ENCODE data around the gene VPS26C.
"Not testable (repeated sequence)": the region's sequence is repeated elsewhere in the genome, so short reads cannot be mapped to it uniquely, and the experiment has no call there.

Gene VPS26C

DNA sequence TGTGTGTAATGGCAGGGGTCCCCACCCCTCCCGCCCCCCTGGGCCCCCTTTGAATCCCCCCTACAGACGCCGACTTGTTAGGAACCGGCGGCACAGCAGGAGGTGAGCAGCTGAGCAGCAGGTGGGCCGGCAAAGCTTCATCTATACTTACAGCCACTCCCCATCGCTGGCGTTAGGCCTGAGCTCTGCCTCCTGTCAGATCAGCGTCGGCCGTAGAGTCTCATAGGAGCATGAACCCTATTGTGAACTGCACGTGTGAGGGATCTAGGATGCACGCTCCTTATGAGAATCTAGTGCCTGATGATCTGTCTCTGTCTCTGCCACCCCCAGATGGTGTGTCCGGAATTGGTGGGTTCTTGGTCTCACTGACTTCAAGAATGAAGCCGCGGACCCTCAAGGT is 14.9 kb upstream of the VPS26C start:
- ATAC-seq (ENCODE audit: insufficient read depth, low read depth) (no peak), DNase-seq (no peak)
- no peaks in the 10 kb centered on the region for H3K79me2 ChIP-seq (ENCODE audit: insufficient read depth, low read length)
- H3K36me3 ChIP-seq (ENCODE audit: insufficient read depth, low read length), result no peaks in the 10 kb centered on the region
- no peak for TF ChIP-seq CTCF (IDR thresholded peaks at IDR 0.05; ENCODE audit: borderline replicate concordance, extremely low read depth, low read length, poor library complexity, severe bottlenecking)
- no peak for TF ChIP-seq EZH2 (IDR thresholded peaks at IDR 0.05; ENCODE audit: borderline replicate concordance, low read depth, low read length, severe bottlenecking)
- no peak overlapping the region for H3K9ac ChIP-seq (ENCODE audit: low read depth, low read length)
- no peak overlapping the region for H2AFZ ChIP-seq (ENCODE audit: low read depth, low read length)
- no peak overlapping the region for H3K4me2 ChIP-seq (ENCODE audit: insufficient read depth, low read length)
- no peaks in the 10 kb centered on the region for H3K9me3 ChIP-seq (ENCODE audit: insufficient read depth, low read length, severe bottlenecking)
- no peaks in the 10 kb centered on the region for H4K20me1 ChIP-seq (ENCODE audit: insufficient read depth, low read length)
- H3K27me3 ChIP-seq (ENCODE audit: insufficient read depth, low read length, poor library complexity), result no peaks in the 10 kb centered on the region
- H3K27ac ChIP-seq (ENCODE audit: low read length), result no peak overlapping the region
- H3K4me1 ChIP-seq (ENCODE audit: insufficient read depth, low read length), result no peaks in the 10 kb centered on the region
- H3K4me3 ChIP-seq (ENCODE audit: low read depth in 1 of 2, low read length in 2 of 2), result no peak overlapping the region

GRCh38 chr21:37281579-37281978 is 14.4 kb upstream of the VPS26C start:
- H3K4me2 ChIP-seq (ENCODE audit: insufficient read depth, low read length), result no peak overlapping the region
- H2AFZ ChIP-seq (ENCODE audit: low read depth, low read length), result no peak overlapping the region
- ATAC-seq (ENCODE audit: insufficient read depth, low read depth) (no peak), DNase-seq (no peak)
- no peaks in the 10 kb centered on the region for H4K20me1 ChIP-seq (ENCODE audit: insufficient read depth, low read length)
- H3K4me1 ChIP-seq (ENCODE audit: insufficient read depth, low read length), result no peaks in the 10 kb centered on the region
- H3K36me3 ChIP-seq (ENCODE audit: insufficient read depth, low read length), result no peaks in the 10 kb centered on the region
- no peak overlapping the region for H3K27ac ChIP-seq (ENCODE audit: low read length)
- TF ChIP-seq EZH2 (IDR thresholded peaks at IDR 0.05; ENCODE audit: borderline replicate concordance, low read depth, low read length, severe bottlenecking) (no peak), CTCF (IDR thresholded peaks at IDR 0.05; ENCODE audit: borderline replicate concordance, extremely low read depth, low read length, poor library complexity, severe bottlenecking) (no peak)
- H3K9ac ChIP-seq (ENCODE audit: low read depth, low read length), result no peak overlapping the region
- no peak overlapping the region for H3K4me3 ChIP-seq (ENCODE audit: low read depth in 1 of 2, low read length in 2 of 2)
- H3K27me3 ChIP-seq (ENCODE audit: insufficient read depth, low read length, poor library complexity), result no peaks in the 10 kb centered on the region
- H3K9me3 ChIP-seq (ENCODE audit: insufficient read depth, low read length, severe bottlenecking), result no peaks in the 10 kb centered on the region
- H3K79me2 ChIP-seq (ENCODE audit: insufficient read depth, low read length), result no peaks in the 10 kb centered on the region

- not testable (repeated sequence) for H4K20me1 ChIP-seq (ENCODE audit: insufficient read depth, low read length); ATAC-seq (ENCODE audit: insufficient read depth, low read depth); H3K9ac ChIP-seq (ENCODE audit: low read depth, low read length); H2AFZ ChIP-seq (ENCODE audit: low read depth, low read length); H3K27me3 ChIP-seq (ENCODE audit: insufficient read depth, low read length, poor library complexity); H3K27ac ChIP-seq (ENCODE audit: low read length); H3K79me2 ChIP-seq (ENCODE audit: insufficient read depth, low read length); H3K4me3 ChIP-seq (ENCODE audit: low read depth in 1 of 2, low read length in 2 of 2); H3K9me3 ChIP-seq (ENCODE audit: insufficient read depth, low read length, severe bottlenecking); DNase-seq; H3K4me1 ChIP-seq (ENCODE audit: insufficient read depth, low read length); H3K4me2 ChIP-seq (ENCODE audit: insufficient read depth, low read length); H3K36me3 ChIP-seq (ENCODE audit: insufficient read depth, low read length)
Measured at GRCh38 chr21:37279271-37279670, 12.1 kb upstream of the VPS26C start.

- H3K4me2 ChIP-seq (ENCODE audit: insufficient read depth, low read length), result no peak overlapping the region
- no peaks in the 10 kb centered on the region for H4K20me1 ChIP-seq (ENCODE audit: insufficient read depth, low read length)
- H3K9me3 ChIP-seq (ENCODE audit: insufficient read depth, low read length, severe bottlenecking), result no peaks in the 10 kb centered on the region
- H3K4me1 ChIP-seq (ENCODE audit: insufficient read depth, low read length), result no peaks in the 10 kb centered on the region
- no peak overlapping the region for H3K9ac ChIP-seq (ENCODE audit: low read depth, low read length)
- H2AFZ ChIP-seq (ENCODE audit: low read depth, low read length), result no peak overlapping the region
- no peaks in the 10 kb centered on the region for H3K36me3 ChIP-seq (ENCODE audit: insufficient read depth, low read length)
- DNase-seq (no peak), ATAC-seq (ENCODE audit: insufficient read depth, low read depth) (no peak)
- no peak overlapping the region for H3K4me3 ChIP-seq (ENCODE audit: low read depth in 1 of 2, low read length in 2 of 2)
- H3K79me2 ChIP-seq (ENCODE audit: insufficient read depth, low read length), result no peaks in the 10 kb centered on the region
- H3K27me3 ChIP-seq (ENCODE audit: insufficient read depth, low read length, poor library complexity), result no peaks in the 10 kb centered on the region
- TF ChIP-seq CTCF (IDR thresholded peaks at IDR 0.05; ENCODE audit: borderline replicate concordance, extremely low read depth, low read length, poor library complexity, severe bottlenecking) (no peak), EZH2 (IDR thresholded peaks at IDR 0.05; ENCODE audit: borderline replicate concordance, low read depth, low read length, severe bottlenecking) (no peak)
- H3K27ac ChIP-seq (ENCODE audit: low read length), result no peak overlapping the region
Measured at GRCh38 chr21:37278199-37278598, 11.1 kb upstream of the VPS26C start.
